Measurements from ENCODE around the gene CCDC88C.
A peak's percentile ranks its signal among the peaks of the same experiment; 100 is the strongest.

Gene CCDC88C

GRCh38 chr14:91352053-91352452 is 65.6 kb downstream of the CCDC88C start:
- Histone ChIP-seq H3K4me2 (peak overlapping the region; percentile 73 to 94 (median 88)), H3K9ac (peak overlapping the region in 7 of 11 experiments; percentile 11 to 73 (median 43); a peak in 9 of 22 replicates), H4K20me1 (peaks cover 2 to 85% (median 69%) of the 10 kb centered on the region in 11 experiments; a peak in 18 of 22 replicates), H3K9me3 (replicated peaks in 1 of 11) (peaks cover 0 to 5% (median 0%) of the 10 kb centered on the region in 11 experiments; a peak in 2 of 22 replicates), H3K27me3 (peaks cover 0 to 7% (median 0%) of the 10 kb centered on the region in 11 experiments; a peak in 1 of 22 replicates), H3K27ac (peak overlapping the region in 7 of 11 experiments; percentile 22 to 78 (median 56); a peak in 15 of 22 replicates), H3K36me3 (peaks cover 0 to 12% (median 0%) of the 10 kb centered on the region in 11 experiments; a peak in 5 of 22 replicates), H3K4me3 (no peak overlapping the region), H3K4me1 (peaks cover 79 to 93% (median 90%) of the 10 kb centered on the region in 10 experiments)
- no peak for TF ChIP-seq Cebpa-rat (IDR thresholded peaks at IDR 0.05)

GRCh38 chr14:91351512-91351862 is 66.1 kb downstream of the CCDC88C start:
- Histone ChIP-seq H3K27ac (peak overlapping the region in 9 of 11 experiments; percentile 39 to 78 (median 56); a peak in 18 of 22 replicates), H3K27me3 (peaks cover 0 to 11% (median 0%) of the 10 kb centered on the region in 11 experiments; a peak in 1 of 22 replicates), H4K20me1 (peaks cover 3 to 79% (median 65%) of the 10 kb centered on the region in 11 experiments; a peak in 17 of 22 replicates), H3K36me3 (peaks cover 0 to 12% (median 0%) of the 10 kb centered on the region in 11 experiments; a peak in 5 of 22 replicates), H3K4me3 (peak overlapping the region in 8 of 10 experiments; percentile 5 to 55 (median 28); a peak in 9 of 20 replicates), H3K9me3 (replicated peaks in 1 of 11) (peaks cover 0 to 5% (median 0%) of the 10 kb centered on the region in 11 experiments; a peak in 2 of 22 replicates), H3K4me2 (peak overlapping the region; percentile 73 to 94 (median 88)), H3K4me1 (peaks cover 79 to 93% (median 90%) of the 10 kb centered on the region in 10 experiments), H3K9ac (peak overlapping the region in 10 of 11 experiments; percentile 23 to 73 (median 57); a peak in 18 of 22 replicates)
- no peak for TF ChIP-seq Cebpa-rat (IDR thresholded peaks at IDR 0.05)

- Histone ChIP-seq H3K4me1 (peaks cover 79 to 93% (median 90%) of the 10 kb centered on the region in 10 experiments), H3K9me3 (replicated peaks in 1 of 11) (peaks cover 0 to 5% (median 0%) of the 10 kb centered on the region in 11 experiments; a peak in 2 of 22 replicates), H3K4me3 (peak overlapping the region in 9 of 10 experiments; percentile 5 to 55 (median 18); a peak in 13 of 20 replicates), H4K20me1 (peaks cover 3 to 74% (median 60%) of the 10 kb centered on the region in 11 experiments; a peak in 17 of 22 replicates), H3K4me2 (peak overlapping the region; percentile 73 to 94 (median 88)), H3K9ac (peak overlapping the region in 10 of 11 experiments; percentile 23 to 73 (median 57); a peak in 18 of 22 replicates), H3K27me3 (peaks cover 0 to 6% (median 0%) of the 10 kb centered on the region in 11 experiments; a peak in 1 of 22 replicates), H3K27ac (peak overlapping the region in 9 of 11 experiments; percentile 39 to 78 (median 56); a peak in 18 of 22 replicates), H3K36me3 (peaks cover 0 to 12% (median 0%) of the 10 kb centered on the region in 11 experiments; a peak in 5 of 22 replicates)
- no peak for TF ChIP-seq Cebpa-rat (IDR thresholded peaks at IDR 0.05)
Measured at GRCh38 chr14:91350813-91351511, 66.7 kb downstream of the CCDC88C start.

- Histone ChIP-seq H3K4me1 (peaks cover 79 to 93% (median 90%) of the 10 kb centered on the region in 10 experiments), H4K20me1 (peaks cover 3 to 69% (median 54%) of the 10 kb centered on the region in 11 experiments; a peak in 17 of 22 replicates), H3K4me3 (peak overlapping the region in 3 of 10 experiments; percentile 9 to 55 (median 38); a peak in 5 of 20 replicates), H3K4me2 (peak overlapping the region; percentile 73 to 94 (median 88)), H3K36me3 (peaks cover 0 to 12% (median 5%) of the 10 kb centered on the region in 11 experiments; a peak in 5 of 22 replicates), H3K9me3 (replicated peaks in 1 of 11) (peaks cover 0 to 5% (median 0%) of the 10 kb centered on the region in 11 experiments; a peak in 2 of 22 replicates), H3K9ac (peak overlapping the region in 9 of 11 experiments; percentile 23 to 73 (median 62); a peak in 14 of 22 replicates), H3K27ac (peak overlapping the region in 8 of 11 experiments; percentile 39 to 78 (median 60); a peak in 14 of 22 replicates), H3K27me3 (peaks cover 0 to 6% (median 0%) of the 10 kb centered on the region in 11 experiments; a peak in 1 of 22 replicates)
- no peak for TF ChIP-seq Cebpa-rat (IDR thresholded peaks at IDR 0.05)
Measured at GRCh38 chr14:91350483-91350812, 67.2 kb downstream of the CCDC88C start.

- H3K36me3 ChIP-seq, result peaks cover 0 to 12% (median 5%) of the 10 kb centered on the region in 11 experiments; a peak in 5 of 22 replicates
- H3K27ac ChIP-seq, result peak overlapping the region in 9 of 11 experiments; percentile 4 to 41 (median 23); a peak in 10 of 22 replicates
- H3K4me2 ChIP-seq, result peak overlapping the region; percentile 46 to 94 (median 85)
- peaks cover 0 to 5% (median 0%) of the 10 kb centered on the region in 11 experiments; a peak in 2 of 22 replicates for H3K9me3 ChIP-seq (replicated peaks in 1 of 11)
- no peak overlapping the region for H3K4me3 ChIP-seq
- peaks cover 76 to 92% (median 89%) of the 10 kb centered on the region in 10 experiments for H3K4me1 ChIP-seq
- peak overlapping the region in 7 of 11 experiments; percentile 2 to 38 (median 14); a peak in 6 of 22 replicates for H3K9ac ChIP-seq
- peaks cover 0 to 6% (median 0%) of the 10 kb centered on the region in 11 experiments; a peak in 1 of 22 replicates for H3K27me3 ChIP-seq
- peaks cover 3 to 60% (median 46%) of the 10 kb centered on the region in 11 experiments; a peak in 17 of 22 replicates for H4K20me1 ChIP-seq
- no peak for TF ChIP-seq Cebpa-rat (IDR thresholded peaks at IDR 0.05)
Measured at GRCh38 chr14:91349481-91350074, 68.0 kb downstream of the CCDC88C start.

- Histone ChIP-seq H3K9me3 (replicated peaks in 1 of 11) (peaks cover 0 to 5% (median 0%) of the 10 kb centered on the region in 11 experiments; a peak in 2 of 22 replicates), H3K36me3 (peaks cover 0 to 8% (median 0%) of the 10 kb centered on the region in 11 experiments; a peak in 5 of 22 replicates), H3K4me2 (peak overlapping the region; percentile 46 to 94 (median 85)), H3K9ac (peak overlapping the region in 9 of 11 experiments; percentile 2 to 38 (median 16); a peak in 9 of 22 replicates), H4K20me1 (peaks cover 3 to 54% (median 39%) of the 10 kb centered on the region in 11 experiments; a peak in 17 of 22 replicates), H3K4me3 (no peak overlapping the region), H3K27me3 (peaks cover 0 to 6% (median 0%) of the 10 kb centered on the region in 11 experiments; a peak in 1 of 22 replicates), H3K4me1 (peaks cover 82 to 92% (median 90%) of the 10 kb centered on the region in 10 experiments), H3K27ac (peak overlapping the region in 10 of 11 experiments; percentile 4 to 41 (median 24); a peak in 12 of 22 replicates)
- no peak for TF ChIP-seq Cebpa-rat (IDR thresholded peaks at IDR 0.05)
Measured at GRCh38 chr14:91348845-91349465, 68.7 kb downstream of the CCDC88C start.

- Histone ChIP-seq H3K9me3 (replicated peaks in 1 of 11) (peaks cover 0 to 5% (median 0%) of the 10 kb centered on the region in 11 experiments; a peak in 2 of 22 replicates), H3K9ac (no peak overlapping the region), H3K4me3 (no peak overlapping the region), H4K20me1 (peaks cover 3 to 37% (median 20%) of the 10 kb centered on the region in 11 experiments; a peak in 15 of 22 replicates), H3K27me3 (peaks cover 0 to 6% (median 0%) of the 10 kb centered on the region in 11 experiments; a peak in 1 of 22 replicates), H3K36me3 (peaks cover 0 to 20% (median 9%) of the 10 kb centered on the region in 11 experiments; a peak in 17 of 22 replicates), H3K27ac (peak overlapping the region in 3 of 11 experiments; percentile 8 to 38 (median 29); a peak in 5 of 22 replicates), H3K4me2 (peak overlapping the region; percentile 26 to 72 (median 61); a peak in 20 of 22 replicates), H3K4me1 (peaks cover 76 to 92% (median 89%) of the 10 kb centered on the region in 10 experiments)
- TF ChIP-seq Cebpa-rat (IDR thresholded peaks at IDR 0.05), result no peak
Measured at GRCh38 chr14:91346838-91347173, 70.8 kb downstream of the CCDC88C start.

All from BLaER1 treated with 17β-estradiol and CSF1 and Interleukin-3, amounts not matched to agents 10 nM and 100 nM (cell line).